ENCODE measurements around the gene NT5M. TPM values are rescaled to one million over a fixed set of nuclear protein-coding genes. Genes with fewer than 3 reads are reported as not detected.

Gene NT5M
- total RNA-seq, 4 donors from 2014 or later, result 1.5 TPM; not detected in 3

GRCh38 chr17:17376362-17376761, 73.2 kb downstream of the NT5M start:
- H3K4me1 ChIP-seq, result no peaks in the 10 kb centered on the region
- H3K9me3 ChIP-seq, result no peaks in the 10 kb centered on the region
- H3K36me3 ChIP-seq, result no peaks in the 10 kb centered on the region
- H3K27ac ChIP-seq, result no peak overlapping the region
- H3K4me3 ChIP-seq, result no peak overlapping the region
- no peaks in the 10 kb centered on the region for H3K27me3 ChIP-seq
- no peak for DNase-seq
- TF ChIP-seq CTCF (IDR thresholded peaks at IDR 0.05), result no peak
- no peak for TF ChIP-seq POLR2A (IDR thresholded peaks at IDR 0.05)

GRCh38 chr17:17377071-17377967, 74.1 kb downstream of the NT5M start:
- Histone ChIP-seq H3K9me3 (no peaks in the 10 kb centered on the region), H3K4me1 (no peaks in the 10 kb centered on the region), H3K4me3 (no peak overlapping the region), H3K27ac (no peak overlapping the region), H3K36me3 (no peaks in the 10 kb centered on the region), H3K27me3 (no peaks in the 10 kb centered on the region)
- TF ChIP-seq CTCF (IDR thresholded peaks at IDR 0.05) (no peak), POLR2A (IDR thresholded peaks at IDR 0.05) (no peak)
- DNase-seq, result no peak

GRCh38 chr17:17379197-17379991, 76.2 kb downstream of the NT5M start:
- Histone ChIP-seq H3K27ac (no peak overlapping the region), H3K27me3 (no peaks in the 10 kb centered on the region), H3K4me1 (no peaks in the 10 kb centered on the region), H3K4me3 (no peak overlapping the region), H3K9me3 (no peaks in the 10 kb centered on the region), H3K36me3 (no peaks in the 10 kb centered on the region)
- no peak for TF ChIP-seq CTCF (IDR thresholded peaks at IDR 0.05)
- no peak for DNase-seq

GRCh38 chr17:17380145-17380925, 77.2 kb downstream of the NT5M start:
- no peak overlapping the region for H3K4me3 ChIP-seq
- no peak overlapping the region for H3K27ac ChIP-seq
- no peaks in the 10 kb centered on the region for H3K9me3 ChIP-seq
- H3K36me3 ChIP-seq, result no peaks in the 10 kb centered on the region
- no peaks in the 10 kb centered on the region for H3K4me1 ChIP-seq
- TF ChIP-seq POLR2A (IDR thresholded peaks at IDR 0.05), result no peak
- TF ChIP-seq CTCF (IDR thresholded peaks at IDR 0.05), result no peak
- no peaks in the 10 kb centered on the region for H3K27me3 ChIP-seq
- no peak for DNase-seq

GRCh38 chr17:17381446-17382064, 78.4 kb downstream of the NT5M start:
- TF ChIP-seq POLR2A (IDR thresholded peaks at IDR 0.05) (no peak), CTCF (IDR thresholded peaks at IDR 0.05) (no peak)

More at GRCh38 chr17:17381446-17382064, 78.4 kb downstream of the NT5M start:
- Histone ChIP-seq H3K4me1 (peaks cover 0 to 3% (median 0%) of the 10 kb centered on the region in 4 donors), H3K9me3 (no peaks in the 10 kb centered on the region), H3K36me3 (no peaks in the 10 kb centered on the region), H3K27ac (no peak overlapping the region), H3K4me3 (no peak overlapping the region), H3K27me3 (no peaks in the 10 kb centered on the region)
- no peak for DNase-seq

Measured in Peyer's patch (tissue), 4 donors.